ENCODE data around the gene NSD2.

The NSD2 gene

DNA sequence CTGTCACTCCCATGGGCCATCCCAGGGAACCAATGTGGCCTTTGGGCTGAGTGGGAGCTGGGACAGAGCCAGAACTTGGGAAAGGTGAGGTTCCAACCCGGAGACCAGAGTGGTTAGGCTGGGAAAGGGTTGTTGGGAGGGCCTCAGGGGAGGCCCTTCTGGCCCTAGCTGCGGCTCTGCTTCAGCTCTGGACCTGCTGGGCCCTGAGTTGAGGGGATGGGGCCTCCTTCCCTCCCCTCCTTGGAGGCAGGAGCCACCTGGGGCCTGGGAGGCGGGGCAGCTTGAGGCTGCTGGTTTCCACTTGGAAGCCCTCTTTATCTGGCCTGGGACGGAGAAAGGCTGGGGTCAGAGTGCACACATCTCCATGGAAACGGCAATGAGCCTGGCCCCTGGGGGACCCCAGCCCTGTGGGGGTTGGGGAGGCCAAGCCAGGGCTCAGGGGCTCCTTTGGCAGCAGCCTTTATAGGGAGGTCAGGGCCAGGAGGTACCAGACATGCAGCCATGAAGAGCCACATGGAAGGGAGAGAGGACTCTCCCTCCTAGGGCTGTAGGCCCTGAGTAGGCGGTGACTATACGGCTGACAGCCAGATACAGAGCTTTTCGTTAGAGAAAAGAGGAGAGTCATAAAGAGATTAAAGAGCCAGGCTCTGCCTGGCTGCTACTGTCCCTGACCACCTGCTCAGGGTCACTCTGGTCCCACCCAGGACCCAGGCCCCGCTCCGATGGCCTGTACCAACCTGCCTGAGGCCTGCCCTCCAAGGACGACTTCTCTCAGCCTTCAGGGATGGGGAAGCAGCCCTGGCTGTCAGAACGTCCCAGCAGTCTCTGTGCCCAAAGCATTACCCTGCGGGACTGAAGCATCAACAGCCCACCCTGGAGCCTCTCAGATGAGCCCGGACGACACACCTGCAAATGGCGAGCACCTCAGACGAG lies 6.9 kb upstream of the NSD2 start:
- no peaks in the 10 kb centered on the region for H3K9me3 ChIP-seq (ENCODE audit: control extremely low read depth in 1 of 5, control insufficient read depth in 4 of 5, insufficient read depth in 2 of 5, low read depth in 1 of 5, low read length in 4 of 5)
- no peak overlapping the region for H3K27ac ChIP-seq (ENCODE audit: insufficient read depth in 1 of 2, low read depth in 1 of 2, low read length in 2 of 2, poor library complexity in 1 of 2, severe bottlenecking in 2 of 2)
- H3K36me3 ChIP-seq (ENCODE audit: control insufficient read depth in 4 of 4, insufficient read depth in 4 of 4, low read length in 3 of 4) = no peaks in the 10 kb centered on the region
- H3K4me1 ChIP-seq (ENCODE audit: control extremely low read depth in 1 of 4, control insufficient read depth in 4 of 4, insufficient read depth in 4 of 4, low read length in 3 of 4) = peaks cover 0 to 23% (median 18%) of the 10 kb centered on the region in 4 experiments
- WGBS (ENCODE audit: insufficient coverage) = 95% methylated on average over 14 of the region's 17 CpGs
- no peak for DNase-seq
- H3K27me3 ChIP-seq (replicated peaks in 2 of 5; ENCODE audit: control insufficient read depth in 4 of 5, insufficient read depth in 5 of 5, low read length in 4 of 5) = no peaks in the 10 kb centered on the region
- ChIA-PET CTCF (interaction anchor here (1.5 to 3.2 kb wide), 3 partner anchors 11 to 42 kb away, joined by 4 to 12 read pairs (median 6); no protein-coding TSS in a partner anchor), POLR2A (interaction anchor here (1.0 kb wide), 1 partner anchor 23 kb away, joined by 3 read pairs; no protein-coding TSS in a partner anchor)
- H3K4me3 ChIP-seq (ENCODE audit: control insufficient read depth in 1 of 7, extremely low read depth in 1 of 7, insufficient read depth in 4 of 7, low read depth in 2 of 7, low read length in 6 of 7) = no peak overlapping the region

- no peaks in the 10 kb centered on the region for H3K36me3 ChIP-seq (ENCODE audit: control insufficient read depth in 4 of 4, insufficient read depth in 4 of 4, low read length in 3 of 4)
- H3K4me1 ChIP-seq (ENCODE audit: control extremely low read depth in 1 of 4, control insufficient read depth in 4 of 4, insufficient read depth in 4 of 4, low read length in 3 of 4) = peaks cover 4 to 34% (median 27%) of the 10 kb centered on the region in 4 experiments
- H3K4me3 ChIP-seq (ENCODE audit: control insufficient read depth in 1 of 7, extremely low read depth in 1 of 7, insufficient read depth in 4 of 7, low read depth in 2 of 7, low read length in 6 of 7) = no peak overlapping the region
- POLR2A ChIA-PET = interaction anchor here (0.8 kb wide), 1 partner anchor 27 kb away, joined by 3 read pairs; no protein-coding TSS in a partner anchor
- no peak for DNase-seq
- H3K27ac ChIP-seq (ENCODE audit: insufficient read depth in 1 of 2, low read depth in 1 of 2, low read length in 2 of 2, poor library complexity in 1 of 2, severe bottlenecking in 2 of 2) = no peak overlapping the region
- CTCF ChIA-PET = interaction anchor here (1.0 to 3.2 kb wide), 5 partner anchors 9 to 36 kb away, joined by 3 to 12 read pairs (median 3); no protein-coding TSS in a partner anchor
- H3K27me3 ChIP-seq (replicated peaks in 2 of 5; ENCODE audit: control insufficient read depth in 4 of 5, insufficient read depth in 5 of 5, low read length in 4 of 5) = no peaks in the 10 kb centered on the region
- no peaks in the 10 kb centered on the region for H3K9me3 ChIP-seq (ENCODE audit: control extremely low read depth in 1 of 5, control insufficient read depth in 4 of 5, insufficient read depth in 2 of 5, low read depth in 1 of 5, low read length in 4 of 5)
- 100% methylated on average over 6 of the region's 7 CpGs for whole genome bisulfite sequencing (ENCODE audit: insufficient coverage)
Measured at GRCh38 chr4:1866189-1866661, 5.0 kb upstream of the NSD2 start.

DNA sequence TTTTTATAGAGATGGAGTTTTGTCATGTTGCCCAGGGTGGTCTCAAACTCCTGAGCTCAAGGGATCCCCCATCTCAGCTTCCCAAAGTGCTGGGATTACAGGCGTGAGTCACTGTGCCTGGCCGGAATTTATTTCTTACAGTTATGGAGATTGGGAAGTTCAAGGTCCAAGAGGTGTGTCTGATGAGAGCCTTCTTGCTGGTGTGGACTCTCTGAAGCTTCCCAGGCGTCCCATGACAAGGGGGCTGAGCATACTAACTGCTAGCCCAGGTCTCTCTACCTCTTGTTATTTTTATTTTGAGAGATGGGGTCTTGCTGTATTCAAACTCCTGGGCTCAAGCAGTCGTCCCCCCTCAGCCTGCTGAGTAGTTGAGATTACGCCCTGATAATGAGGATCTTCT lies 2.9 kb upstream of the NSD2 start:
- DNase-seq = no peak
- no peak overlapping the region for H3K27ac ChIP-seq (ENCODE audit: insufficient read depth in 1 of 2, low read depth in 1 of 2, low read length in 2 of 2, poor library complexity in 1 of 2, severe bottlenecking in 2 of 2)
- ChIA-PET POLR2A (no interaction called here), CTCF (interaction anchor here (1.1 to 1.8 kb wide), 2 partner anchors 12 to 30 kb away, joined by 3 to 7 read pairs; no protein-coding TSS in a partner anchor)
- H3K4me3 ChIP-seq (ENCODE audit: control insufficient read depth in 1 of 7, extremely low read depth in 1 of 7, insufficient read depth in 4 of 7, low read depth in 2 of 7, low read length in 6 of 7) = no peak overlapping the region
- H3K9me3 ChIP-seq (ENCODE audit: control extremely low read depth in 1 of 5, control insufficient read depth in 4 of 5, insufficient read depth in 2 of 5, low read depth in 1 of 5, low read length in 4 of 5) = no peaks in the 10 kb centered on the region
- H3K36me3 ChIP-seq (ENCODE audit: control insufficient read depth in 4 of 4, insufficient read depth in 4 of 4, low read length in 3 of 4) = no peaks in the 10 kb centered on the region
- H3K4me1 ChIP-seq (ENCODE audit: control extremely low read depth in 1 of 4, control insufficient read depth in 4 of 4, insufficient read depth in 4 of 4, low read length in 3 of 4) = peaks cover 12 to 33% (median 23%) of the 10 kb centered on the region in 4 experiments
- WGBS (ENCODE audit: insufficient coverage) = 94% methylated on average over 3 of the region's 5 CpGs
- no peaks in the 10 kb centered on the region for H3K27me3 ChIP-seq (replicated peaks in 2 of 5; ENCODE audit: control insufficient read depth in 4 of 5, insufficient read depth in 5 of 5, low read length in 4 of 5)

GRCh38 chr4:1868912-1869311 lies 2.3 kb upstream of the NSD2 start:
- Histone ChIP-seq H3K27me3 (replicated peaks in 2 of 5; ENCODE audit: control insufficient read depth in 4 of 5, insufficient read depth in 5 of 5, low read length in 4 of 5) (no peaks in the 10 kb centered on the region), H3K4me1 (ENCODE audit: control extremely low read depth in 1 of 4, control insufficient read depth in 4 of 4, insufficient read depth in 4 of 4, low read length in 3 of 4) (peaks cover 12 to 33% (median 27%) of the 10 kb centered on the region in 4 experiments), H3K27ac (ENCODE audit: insufficient read depth in 1 of 2, low read depth in 1 of 2, low read length in 2 of 2, poor library complexity in 1 of 2, severe bottlenecking in 2 of 2) (no peak overlapping the region), H3K36me3 (ENCODE audit: control insufficient read depth in 4 of 4, insufficient read depth in 4 of 4, low read length in 3 of 4) (no peaks in the 10 kb centered on the region), H3K4me3 (ENCODE audit: control insufficient read depth in 1 of 7, extremely low read depth in 1 of 7, insufficient read depth in 4 of 7, low read depth in 2 of 7, low read length in 6 of 7) (no peak overlapping the region), H3K9me3 (ENCODE audit: control extremely low read depth in 1 of 5, control insufficient read depth in 4 of 5, insufficient read depth in 2 of 5, low read depth in 1 of 5, low read length in 4 of 5) (no peaks in the 10 kb centered on the region)
- POLR2A ChIA-PET = interaction anchor here (0.6 kb wide), 1 partner anchor 66 kb away, joined by 3 read pairs; no protein-coding TSS in a partner anchor
- DNase-seq = no peak
- WGBS (ENCODE audit: insufficient coverage) = 89% methylated on average over 3 of the region's 3 CpGs
- CTCF ChIA-PET = interaction anchor here (1.0 to 1.8 kb wide), 3 partner anchors 9 to 30 kb away, joined by 3 to 7 read pairs (median 4); no protein-coding TSS in a partner anchor

DNA sequence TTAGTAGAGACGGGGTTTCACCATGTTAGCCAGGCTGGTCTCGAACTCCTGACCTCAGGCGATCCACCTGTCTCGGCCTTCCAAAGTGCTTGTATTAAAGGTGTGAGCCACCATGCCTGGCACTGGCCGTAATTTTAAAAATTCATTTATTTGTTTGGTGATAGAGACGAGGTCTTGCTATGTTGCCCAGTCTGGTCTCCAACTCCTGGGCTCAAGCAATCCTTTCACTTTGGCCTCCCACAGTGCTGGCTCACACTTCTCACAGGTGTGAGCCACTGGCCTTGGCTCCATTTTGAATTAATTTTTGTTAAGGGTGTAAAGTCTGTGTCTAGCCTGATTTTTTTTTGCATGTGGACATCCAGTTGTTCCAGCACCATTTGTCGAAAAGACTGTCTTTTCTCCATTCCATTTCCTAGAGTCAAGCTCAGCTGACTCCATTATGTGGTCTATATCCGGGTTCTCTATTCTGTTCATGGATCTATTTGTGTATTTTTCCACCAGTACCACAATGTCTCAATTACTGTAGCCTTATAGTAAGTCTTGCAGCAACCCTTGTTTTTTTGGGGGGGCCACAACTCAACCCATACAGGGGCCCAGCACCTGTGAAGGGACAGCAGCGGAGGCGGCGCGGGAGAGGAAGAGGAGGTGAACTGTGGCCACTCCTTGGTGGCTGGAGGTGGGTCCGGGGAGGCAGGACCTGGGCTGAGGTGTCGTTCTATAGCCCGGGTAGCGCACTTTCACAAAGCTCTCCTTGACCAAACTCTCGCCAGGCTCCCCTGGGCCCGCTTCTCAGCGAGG lies 1.5 kb upstream of the NSD2 start:
- H3K4me3 ChIP-seq (ENCODE audit: control insufficient read depth in 1 of 7, extremely low read depth in 1 of 7, insufficient read depth in 4 of 7, low read depth in 2 of 7, low read length in 6 of 7) = peak overlapping the region; percentile 65 to 84 (median 77)
- no peak for DNase-seq
- peaks cover 12 to 37% (median 31%) of the 10 kb centered on the region in 4 experiments for H3K4me1 ChIP-seq (ENCODE audit: control extremely low read depth in 1 of 4, control insufficient read depth in 4 of 4, insufficient read depth in 4 of 4, low read length in 3 of 4)
- H3K9me3 ChIP-seq (ENCODE audit: control extremely low read depth in 1 of 5, control insufficient read depth in 4 of 5, insufficient read depth in 2 of 5, low read depth in 1 of 5, low read length in 4 of 5) = no peaks in the 10 kb centered on the region
- ChIA-PET CTCF (interaction anchor here (1.0 to 1.8 kb wide), 6 partner anchors 8 to 30 kb away, joined by 3 to 7 read pairs (median 4); no protein-coding TSS in a partner anchor), POLR2A (interaction anchor here (1.3 kb wide), 1 partner anchor 13 kb away, joined by 8 read pairs; the partner anchor contains the start of gene LETM1)
- WGBS (ENCODE audit: insufficient coverage) = 41% methylated on average over 11 of the region's 19 CpGs
- no peaks in the 10 kb centered on the region for H3K27me3 ChIP-seq (replicated peaks in 2 of 5; ENCODE audit: control insufficient read depth in 4 of 5, insufficient read depth in 5 of 5, low read length in 4 of 5)
- H3K27ac ChIP-seq (ENCODE audit: insufficient read depth in 1 of 2, low read depth in 1 of 2, low read length in 2 of 2, poor library complexity in 1 of 2, severe bottlenecking in 2 of 2) = peak overlapping the region; percentile 68 to 85
- H3K36me3 ChIP-seq (ENCODE audit: control insufficient read depth in 4 of 4, insufficient read depth in 4 of 4, low read length in 3 of 4) = no peaks in the 10 kb centered on the region

DNA sequence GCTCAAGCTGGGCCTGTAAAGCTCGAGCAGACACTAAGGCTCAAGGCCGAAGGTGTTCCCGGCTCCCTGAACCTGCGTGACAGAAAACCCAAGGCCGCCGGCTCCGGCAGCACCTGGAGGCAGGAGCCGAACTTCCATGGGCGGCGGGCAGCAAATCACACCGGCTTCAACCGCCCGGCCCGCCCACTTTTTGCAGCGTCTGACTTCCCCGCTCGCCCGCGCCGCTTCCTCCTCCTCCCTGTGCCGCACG lies 940 bp upstream of the NSD2 start:
- ChIA-PET CTCF (interaction anchor here (1.0 to 1.6 kb wide), 4 partner anchors 9 to 29 kb away, joined by 3 to 7 read pairs (median 4); no protein-coding TSS in a partner anchor), POLR2A (interaction anchor here (1.3 kb wide), 1 partner anchor 14 kb away, joined by 8 read pairs; the partner anchor contains the start of gene LETM1)
- H3K36me3 ChIP-seq (ENCODE audit: control insufficient read depth in 4 of 4, insufficient read depth in 4 of 4, low read length in 3 of 4) = no peaks in the 10 kb centered on the region
- no peaks in the 10 kb centered on the region for H3K9me3 ChIP-seq (ENCODE audit: control extremely low read depth in 1 of 5, control insufficient read depth in 4 of 5, insufficient read depth in 2 of 5, low read depth in 1 of 5, low read length in 4 of 5)
- peak overlapping the region; percentile 68 to 85 for H3K27ac ChIP-seq (ENCODE audit: insufficient read depth in 1 of 2, low read depth in 1 of 2, low read length in 2 of 2, poor library complexity in 1 of 2, severe bottlenecking in 2 of 2)
- DNase-seq = peak; percentile 87 to 94 (median 91)
- peaks cover 12 to 38% (median 31%) of the 10 kb centered on the region in 4 experiments for H3K4me1 ChIP-seq (ENCODE audit: control extremely low read depth in 1 of 4, control insufficient read depth in 4 of 4, insufficient read depth in 4 of 4, low read length in 3 of 4)
- 0% methylated on average over 22 of the region's 22 CpGs for WGBS (ENCODE audit: insufficient coverage)
- H3K27me3 ChIP-seq (replicated peaks in 2 of 5; ENCODE audit: control insufficient read depth in 4 of 5, insufficient read depth in 5 of 5, low read length in 4 of 5) = no peaks in the 10 kb centered on the region
- H3K4me3 ChIP-seq (ENCODE audit: control insufficient read depth in 1 of 7, extremely low read depth in 1 of 7, insufficient read depth in 4 of 7, low read depth in 2 of 7, low read length in 6 of 7) = peak overlapping the region; percentile 65 to 84 (median 77)
